ENCODE data around the gene GORASP1. TPM values are rescaled to one million over a fixed set of nuclear protein-coding genes. Genes with fewer than 3 reads are reported as not detected.

The GORASP1 gene
- polyA plus RNA-seq, 3 donors: 23.2 to 105 (median 31.2) TPM

DNA sequence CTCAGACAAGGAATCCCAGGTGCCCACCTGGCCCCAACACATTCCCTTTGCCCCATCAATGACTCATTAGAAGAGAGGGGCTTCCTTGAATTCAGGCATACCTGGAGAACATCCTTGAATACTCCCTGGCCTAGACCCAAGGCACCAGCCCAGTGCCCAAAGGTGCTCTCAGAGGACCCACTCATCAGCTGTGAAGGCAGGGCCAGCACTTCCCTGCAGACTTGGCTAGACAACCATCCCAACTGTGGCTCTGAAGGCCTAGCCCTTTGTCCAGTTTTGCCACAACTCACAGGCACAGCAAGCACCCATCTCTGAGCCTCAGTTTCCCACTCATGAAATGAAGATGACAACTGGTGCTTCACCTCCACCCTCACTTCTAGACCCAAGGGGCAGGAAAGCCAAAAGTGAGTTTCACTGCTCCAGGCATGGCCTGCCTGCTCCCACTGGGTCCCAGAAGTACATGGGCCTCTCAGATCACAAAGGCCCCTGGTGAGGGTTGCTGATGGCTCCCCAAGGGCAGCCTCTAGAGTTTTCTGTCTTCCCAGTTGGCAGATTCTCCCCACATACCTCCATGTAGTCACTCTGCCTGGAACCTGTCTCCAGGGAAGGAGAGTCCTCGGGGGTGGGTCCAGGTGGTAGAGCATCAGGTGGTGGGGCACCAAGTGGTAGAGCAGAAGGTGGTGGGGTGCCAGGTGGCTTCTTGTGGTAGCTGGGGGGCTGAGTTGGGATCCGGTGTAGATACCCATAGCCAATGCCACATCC, 7.5 kb downstream of the GORASP1 start:
- no CpG with 5 or more reads among the region's 2 CpGs for WGBS (ENCODE audit: insufficient coverage)
- peaks cover 89% of the 10 kb centered on the region for H4K20me1 ChIP-seq (ENCODE audit: insufficient read depth, low read length)
- H3K4me2 ChIP-seq (replicated peaks; ENCODE audit: extremely low read depth, low read length, poor library complexity, severe bottlenecking): no peak overlapping the region
- H3K79me2 ChIP-seq (ENCODE audit: insufficient read depth, low read length): peaks cover 21% of the 10 kb centered on the region
- Mint-ChIP-seq H3K27ac (peak overlapping the region in 3 of 7 donors; percentile 13 to 30 (median 26)), H3K27me3 (ENCODE audit: low read depth in 3 of 3) (peaks cover 0 to 1% (median 0%) of the 10 kb centered on the region in 3 donors), H3K36me3 (peaks cover 61 to 69% of the 10 kb centered on the region in 2 donors), H3K9me3 (no peaks in the 10 kb centered on the region), H3K4me3 (no peak overlapping the region), H3K4me1 (peaks cover 20% of the 10 kb centered on the region)
- H3K27me3 ChIP-seq (ENCODE audit: control insufficient read depth in 2 of 2, insufficient read depth in 2 of 2, low read length in 2 of 2): no peaks in the 10 kb centered on the region
- H3K9me3 ChIP-seq (replicated peaks in 1 of 2; ENCODE audit: control insufficient read depth in 1 of 2, insufficient read depth in 1 of 2, low read length in 2 of 2): no peaks in the 10 kb centered on the region
- no peak overlapping the region for H2AFZ ChIP-seq (ENCODE audit: insufficient read depth, low read depth, low read length, poor library complexity, severe bottlenecking)
- peak overlapping the region in 1 of 2 donors; percentile 20 for H3K27ac ChIP-seq (ENCODE audit: low read depth in 1 of 2, low read length in 2 of 2)
- H3K4me3 ChIP-seq (replicated peaks in 1 of 3; ENCODE audit: low read depth in 2 of 3, low read length in 3 of 3): no peak overlapping the region
- DNase-seq: no peak
- H3K9ac ChIP-seq (ENCODE audit: insufficient read depth, low read length, poor library complexity, severe bottlenecking): no peak overlapping the region
- intact Hi-C loops (cut with micrococcal nuclease): loop anchor here (2.0 to 10.0 kb wide), 2 partner anchors 185 to 189 kb away; partner anchors contain the start of gene CX3CR1 (in 1 of the 2)
- H3K4me1 ChIP-seq (ENCODE audit: control insufficient read depth in 1 of 2, insufficient read depth in 2 of 2, low read length in 2 of 2): peaks cover 0 to 5% of the 10 kb centered on the region in 2 donors
- TF ChIP-seq, protein P1, sequence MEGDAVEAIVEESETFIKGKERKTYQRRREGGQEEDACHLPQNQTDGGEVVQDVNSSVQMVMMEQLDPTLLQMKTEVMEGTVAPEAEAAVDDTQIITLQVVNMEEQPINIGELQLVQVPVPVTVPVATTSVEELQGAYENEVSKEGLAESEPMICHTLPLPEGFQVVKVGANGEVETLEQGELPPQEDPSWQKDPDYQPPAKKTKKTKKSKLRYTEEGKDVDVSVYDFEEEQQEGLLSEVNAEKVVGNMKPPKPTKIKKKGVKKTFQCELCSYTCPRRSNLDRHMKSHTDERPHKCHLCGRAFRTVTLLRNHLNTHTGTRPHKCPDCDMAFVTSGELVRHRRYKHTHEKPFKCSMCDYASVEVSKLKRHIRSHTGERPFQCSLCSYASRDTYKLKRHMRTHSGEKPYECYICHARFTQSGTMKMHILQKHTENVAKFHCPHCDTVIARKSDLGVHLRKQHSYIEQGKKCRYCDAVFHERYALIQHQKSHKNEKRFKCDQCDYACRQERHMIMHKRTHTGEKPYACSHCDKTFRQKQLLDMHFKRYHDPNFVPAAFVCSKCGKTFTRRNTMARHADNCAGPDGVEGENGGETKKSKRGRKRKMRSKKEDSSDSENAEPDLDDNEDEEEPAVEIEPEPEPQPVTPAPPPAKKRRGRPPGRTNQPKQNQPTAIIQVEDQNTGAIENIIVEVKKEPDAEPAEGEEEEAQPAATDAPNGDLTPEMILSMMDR (IDR thresholded peaks at IDR 0.05): no peak
- peaks cover 62 to 75% of the 10 kb centered on the region in 2 donors for H3K36me3 ChIP-seq (replicated peaks in 1 of 2; ENCODE audit: control insufficient read depth in 1 of 2, insufficient read depth in 2 of 2, low read length in 2 of 2)

DNA sequence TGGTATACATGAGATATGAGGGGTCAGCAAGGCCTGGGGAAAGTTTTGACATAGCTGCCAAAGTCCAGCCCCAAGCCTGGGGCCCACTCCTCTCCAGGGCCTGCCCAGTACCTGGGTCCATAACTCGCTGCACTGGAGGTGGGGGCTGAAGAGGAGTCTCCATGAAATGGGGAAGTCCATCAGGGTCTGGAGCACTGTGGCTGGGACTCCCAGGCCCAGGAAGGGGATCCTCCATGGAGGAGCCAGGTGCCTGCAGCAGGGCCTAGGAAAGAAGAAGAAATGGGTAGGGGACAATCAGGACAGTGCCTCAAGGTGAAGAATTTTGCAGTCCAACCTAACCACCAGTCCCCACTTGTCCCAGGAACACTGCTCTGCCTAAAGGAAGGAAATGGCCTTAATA, 8.2 kb downstream of the GORASP1 start:
- Histone ChIP-seq H4K20me1 (ENCODE audit: insufficient read depth, low read length) (peaks cover 84% of the 10 kb centered on the region), H3K4me3 (replicated peaks in 1 of 3; ENCODE audit: low read depth in 2 of 3, low read length in 3 of 3) (no peak overlapping the region), H3K9me3 (replicated peaks in 1 of 2; ENCODE audit: control insufficient read depth in 1 of 2, insufficient read depth in 1 of 2, low read length in 2 of 2) (no peaks in the 10 kb centered on the region), H3K27ac (ENCODE audit: low read depth in 1 of 2, low read length in 2 of 2) (peak overlapping the region in 1 of 2 donors; percentile 20), H2AFZ (ENCODE audit: insufficient read depth, low read depth, low read length, poor library complexity, severe bottlenecking) (no peak overlapping the region), H3K4me2 (replicated peaks; ENCODE audit: extremely low read depth, low read length, poor library complexity, severe bottlenecking) (no peak overlapping the region), H3K4me1 (ENCODE audit: control insufficient read depth in 1 of 2, insufficient read depth in 2 of 2, low read length in 2 of 2) (no peaks in the 10 kb centered on the region), H3K36me3 (replicated peaks in 1 of 2; ENCODE audit: control insufficient read depth in 1 of 2, insufficient read depth in 2 of 2, low read length in 2 of 2) (peaks cover 68 to 81% of the 10 kb centered on the region in 2 donors), H3K27me3 (ENCODE audit: control insufficient read depth in 2 of 2, insufficient read depth in 2 of 2, low read length in 2 of 2) (no peaks in the 10 kb centered on the region), H3K79me2 (ENCODE audit: insufficient read depth, low read length) (peaks cover 14% of the 10 kb centered on the region), H3K9ac (ENCODE audit: insufficient read depth, low read length, poor library complexity, severe bottlenecking) (no peak overlapping the region)
- Mint-ChIP-seq H3K4me1 (peaks cover 15% of the 10 kb centered on the region), H3K36me3 (peaks cover 67 to 75% of the 10 kb centered on the region in 2 donors), H3K27me3 (ENCODE audit: low read depth in 3 of 3) (peaks cover 0 to 1% (median 0%) of the 10 kb centered on the region in 3 donors), H3K4me3 (no peak overlapping the region), H3K27ac (peak overlapping the region in 1 of 7 donors; percentile 13), H3K9me3 (no peaks in the 10 kb centered on the region)
- TF ChIP-seq, protein P1 (IDR thresholded peaks at IDR 0.05): no peak
- intact Hi-C loops (cut with micrococcal nuclease): no loop called here
- DNase-seq: no peak
- no CpG with 5 or more reads among the region's 1 CpG for WGBS (ENCODE audit: insufficient coverage)

Data from CD14-positive monocyte (primary cell).